Naive B cell (primary cell): ENCODE results near the gene GPR153. TPM values are rescaled to one million over a fixed set of nuclear protein-coding genes. Genes with fewer than 3 reads are reported as not detected.

Source experiments
- ATAC-seq, 2 donors: fragments of 150-1000 bp; cut with Tn5 transposase; 2 replicates each; pipeline ENCODE4 v1.10.0; 2021; ENCODE audit warnings: low read depth in 2 of 2, mild to moderate bottlenecking in 2 of 2, moderate library complexity in 2 of 2
- DNase-seq: peaks from one replicate; pipeline ENCODE4 v3.0.0; 2022
- H3K27ac Mint-ChIP-seq, 6 donors: one replicate each; pipeline ENCODE4 v1.8.0; 2020 to 2022; ENCODE audit warnings: mild to moderate bottlenecking in 6 of 6, mixed read lengths in 6 of 6, moderate library complexity in 5 of 6, inconsistent platforms in 2 of 6
- H3K27me3 Mint-ChIP-seq, 3 donors: one replicate each; pipeline ENCODE4 v1.8.0; 2021 to 2022; ENCODE audit warnings: mixed read lengths in 3 of 3, mild to moderate bottlenecking in 1 of 3
- H3K36me3 Mint-ChIP-seq, 2 donors: one replicate each; pipeline ENCODE4 v1.8.0; 2020 to 2022; ENCODE audit warnings: mixed read lengths in 2 of 2, inconsistent platforms in 1 of 2, mild to moderate bottlenecking in 1 of 2
- H3K4me1 Mint-ChIP-seq, 3 donors: one replicate each; pipeline ENCODE4 v1.8.0; 2020 to 2022; ENCODE audit warnings: mixed read lengths in 3 of 3, inconsistent platforms in 1 of 3, mild to moderate bottlenecking in 1 of 3, moderate library complexity in 1 of 3
- H3K4me3 Mint-ChIP-seq, 8 donors: one replicate each; pipeline ENCODE4 v1.8.0; 2020 to 2022; ENCODE audit warnings: mild to moderate bottlenecking in 8 of 8, mixed read lengths in 8 of 8, moderate library complexity in 8 of 8, inconsistent platforms in 2 of 8
- H3K9me3 Mint-ChIP-seq, 7 donors: one replicate each; pipeline ENCODE4 v1.8.0; 2020 to 2022; ENCODE audit warnings: mixed read lengths in 7 of 7, mild to moderate bottlenecking in 5 of 7, inconsistent platforms in 2 of 7, moderate library complexity in 1 of 7
- polyA plus RNA-seq, 6 donors: library from polyadenylated mRNA; unstranded; fragments of 300-500 nt; fragmentation: Illumina TruSeq; gene quantifications; one replicate each; pipeline ENCODE4 v1.2.3, GENCODE V29; 2021; ENCODE audit warnings: low read depth in 6 of 6

The GPR153 gene
- polyA plus RNA-seq, 6 donors from 2014 or later = not detected

DNA sequence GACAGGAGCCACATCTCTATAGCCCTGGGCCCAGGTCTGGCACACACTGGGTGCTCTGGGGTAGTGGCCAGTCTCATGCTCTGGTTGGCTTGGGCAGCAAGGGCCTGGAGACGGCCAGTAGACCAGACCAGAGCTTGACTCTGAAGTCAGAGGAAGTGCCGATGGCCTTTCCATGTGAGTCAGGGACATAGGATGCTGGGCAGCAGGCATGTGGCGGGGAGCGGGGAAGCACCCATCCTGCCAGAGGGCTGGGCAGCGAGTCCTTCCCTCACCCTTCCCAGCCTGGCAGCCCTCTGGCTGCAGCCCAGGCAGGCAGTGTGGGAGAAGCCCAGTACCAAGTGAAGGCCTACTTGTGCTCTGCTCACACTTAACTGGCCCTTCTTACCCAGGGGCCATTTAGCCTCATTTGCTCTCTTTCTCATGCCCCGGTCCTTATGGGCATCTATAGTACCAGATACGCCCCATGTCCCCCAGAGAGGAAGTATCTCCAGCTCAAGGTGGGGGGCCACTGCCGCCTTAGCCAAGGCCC lies 3.3 kb downstream of the GPR153 start:
- Mint-ChIP-seq H3K36me3 (no peaks in the 10 kb centered on the region), H3K4me1 (peaks cover 0 to 20% (median 7%) of the 10 kb centered on the region in 3 donors), H3K4me3 (no peak overlapping the region), H3K9me3 (no peaks in the 10 kb centered on the region), H3K27ac (peak overlapping the region in 1 of 6 donors; percentile 1), H3K27me3 (peaks cover 20 to 53% (median 33%) of the 10 kb centered on the region in 3 donors)
- ATAC-seq (no peak), DNase-seq (no peak)

GRCh38 chr1:6256645-6257044 lies 4.3 kb downstream of the GPR153 start:
- H3K4me1 Mint-ChIP-seq = peaks cover 0 to 13% (median 3%) of the 10 kb centered on the region in 3 donors
- no peaks in the 10 kb centered on the region for H3K9me3 Mint-ChIP-seq
- no peaks in the 10 kb centered on the region for H3K36me3 Mint-ChIP-seq
- no peak overlapping the region for H3K27ac Mint-ChIP-seq
- ATAC-seq (no peak), DNase-seq (no peak)
- peaks cover 25 to 53% (median 30%) of the 10 kb centered on the region in 3 donors for H3K27me3 Mint-ChIP-seq
- no peak overlapping the region for H3K4me3 Mint-ChIP-seq

- no peaks in the 10 kb centered on the region for H3K9me3 Mint-ChIP-seq
- no peak for ATAC-seq
- no peaks in the 10 kb centered on the region for H3K36me3 Mint-ChIP-seq
- no peak overlapping the region for H3K27ac Mint-ChIP-seq
- peaks cover 0 to 6% (median 3%) of the 10 kb centered on the region in 3 donors for H3K4me1 Mint-ChIP-seq
- DNase-seq = no peak
- H3K4me3 Mint-ChIP-seq = no peak overlapping the region
- H3K27me3 Mint-ChIP-seq = peaks cover 30 to 62% (median 42%) of the 10 kb centered on the region in 3 donors
These were observed 6.2 kb downstream of the GPR153 start for GRCh38 chr1:6254691-6255090.

DNA sequence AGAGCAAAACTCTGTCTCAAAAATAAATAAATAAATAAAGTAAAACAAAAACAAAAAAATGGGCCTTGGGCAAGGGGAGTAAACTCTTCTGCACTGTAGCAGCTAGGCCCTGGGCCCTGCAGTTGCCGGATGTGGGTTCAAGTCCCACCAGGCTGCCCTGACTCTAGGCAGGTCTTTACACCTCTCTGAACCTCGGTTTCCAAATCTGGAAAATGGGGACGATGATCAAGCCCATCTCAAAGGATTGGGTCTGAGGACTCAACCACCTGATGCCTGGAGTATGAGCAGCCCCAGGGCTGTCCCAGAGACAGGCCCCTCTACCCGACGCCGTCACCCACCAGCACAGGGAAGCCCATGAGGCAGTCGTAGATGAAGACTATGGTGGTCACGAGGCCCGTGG lies 7.5 kb downstream of the GPR153 start:
- no peak for DNase-seq
- no peaks in the 10 kb centered on the region for H3K9me3 Mint-ChIP-seq
- H3K36me3 Mint-ChIP-seq = no peaks in the 10 kb centered on the region
- H3K4me1 Mint-ChIP-seq = no peaks in the 10 kb centered on the region
- ATAC-seq = no peak
- no peak overlapping the region for H3K4me3 Mint-ChIP-seq
- H3K27ac Mint-ChIP-seq = no peak overlapping the region
- H3K27me3 Mint-ChIP-seq = peaks cover 21 to 57% (median 40%) of the 10 kb centered on the region in 3 donors

DNA sequence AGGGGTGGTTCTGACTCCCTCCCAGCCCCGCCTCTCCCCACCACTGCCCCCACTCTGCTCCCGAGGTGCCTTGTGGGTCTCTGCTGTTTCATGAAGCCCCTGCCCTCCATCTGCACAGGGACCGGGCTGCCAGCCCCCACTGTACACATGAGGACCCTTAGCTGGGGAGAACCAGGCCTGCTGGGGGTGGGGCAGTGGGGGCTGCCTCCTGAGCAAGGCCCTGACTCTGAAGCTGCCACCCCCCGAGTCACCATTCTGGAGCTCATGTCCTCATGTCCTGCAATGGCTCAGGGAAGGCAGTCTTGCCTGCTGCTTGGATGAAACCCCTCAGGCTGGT lies 8.6 kb downstream of the GPR153 start:
- DNase-seq (no peak), ATAC-seq (no peak)
- Mint-ChIP-seq H3K36me3 (no peaks in the 10 kb centered on the region), H3K4me1 (no peaks in the 10 kb centered on the region), H3K27ac (no peak overlapping the region), H3K4me3 (no peak overlapping the region), H3K27me3 (peaks cover 31 to 57% (median 43%) of the 10 kb centered on the region in 3 donors), H3K9me3 (no peaks in the 10 kb centered on the region)

DNA sequence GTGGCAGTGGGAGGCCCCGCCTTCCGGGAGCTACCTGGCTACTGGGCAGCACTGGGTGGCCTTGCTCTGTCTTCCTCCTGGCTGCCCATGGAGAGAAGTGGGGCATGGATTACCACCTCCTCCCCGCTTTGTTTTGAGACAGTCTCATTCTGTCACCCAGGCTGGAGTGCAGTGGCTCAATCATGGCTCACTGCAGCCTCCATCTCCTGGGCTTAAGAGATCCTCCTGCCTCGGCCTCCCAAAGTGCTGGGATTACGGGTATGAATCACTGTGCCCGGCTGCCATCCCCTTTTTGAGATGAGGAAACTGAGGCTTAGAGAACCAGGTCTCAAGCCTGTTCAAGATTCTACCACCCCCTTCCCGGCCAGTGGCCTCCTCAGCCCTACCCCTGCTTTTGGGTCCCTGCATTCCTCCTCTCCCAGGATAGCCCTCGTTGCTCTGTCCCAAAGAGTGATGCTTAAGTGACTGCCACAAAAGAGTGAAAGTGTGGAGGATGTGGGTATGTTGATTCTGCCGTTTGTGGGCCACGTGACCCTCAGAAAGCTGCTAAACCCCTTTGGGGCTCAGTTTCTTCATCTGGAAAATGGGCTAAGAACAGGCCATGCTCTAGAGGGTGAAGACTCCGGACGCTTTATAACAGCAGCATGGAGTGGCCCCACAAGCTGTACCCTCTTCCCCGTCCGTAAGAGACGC lies 9.1 kb downstream of the GPR153 start:
- Mint-ChIP-seq H3K27me3 (peaks cover 34 to 57% (median 43%) of the 10 kb centered on the region in 3 donors), H3K4me3 (peak overlapping the region in 1 of 8 donors; percentile 66), H3K36me3 (no peaks in the 10 kb centered on the region), H3K9me3 (no peaks in the 10 kb centered on the region), H3K4me1 (peaks cover 0 to 3% (median 2%) of the 10 kb centered on the region in 3 donors), H3K27ac (peak overlapping the region in 1 of 6 donors; percentile 28)
- DNase-seq = no peak
- no peak for ATAC-seq

- Mint-ChIP-seq H3K4me1 (peaks cover 0 to 8% (median 8%) of the 10 kb centered on the region in 3 donors), H3K4me3 (no peak overlapping the region), H3K36me3 (no peaks in the 10 kb centered on the region), H3K27ac (peak overlapping the region in 1 of 6 donors; percentile 53), H3K9me3 (peaks cover 0 to 2% (median 0%) of the 10 kb centered on the region in 7 donors), H3K27me3 (peaks cover 34 to 59% (median 47%) of the 10 kb centered on the region in 3 donors)
- no peak for ATAC-seq
- no peak for DNase-seq
These were observed 9.7 kb downstream of the GPR153 start for GRCh38 chr1:6251233-6251632.

GRCh38 chr1:6249739-6250689 lies 10.9 kb downstream of the GPR153 start:
- Mint-ChIP-seq H3K27me3 (peaks cover 34 to 61% (median 47%) of the 10 kb centered on the region in 3 donors), H3K4me3 (peak overlapping the region in 1 of 8 donors; percentile 59), H3K36me3 (no peaks in the 10 kb centered on the region), H3K4me1 (peaks cover 0 to 10% (median 9%) of the 10 kb centered on the region in 3 donors), H3K27ac (no peak overlapping the region), H3K9me3 (peaks cover 0 to 2% (median 0%) of the 10 kb centered on the region in 7 donors)
- DNase-seq = no peak
- ATAC-seq = no peak

- Mint-ChIP-seq H3K27me3 (peaks cover 32 to 70% (median 54%) of the 10 kb centered on the region in 3 donors), H3K4me3 (no peak overlapping the region), H3K9me3 (peaks cover 0 to 2% (median 0%) of the 10 kb centered on the region in 7 donors), H3K4me1 (peaks cover 4 to 13% (median 10%) of the 10 kb centered on the region in 3 donors), H3K36me3 (no peaks in the 10 kb centered on the region), H3K27ac (no peak overlapping the region)
- DNase-seq = no peak
- ATAC-seq = no peak
These were observed 11.8 kb downstream of the GPR153 start for GRCh38 chr1:6248932-6249738.

GRCh38 chr1:6248161-6248776 lies 12.6 kb downstream of the GPR153 start:
- ATAC-seq (no peak), DNase-seq (no peak)
- Mint-ChIP-seq H3K4me3 (peak overlapping the region in 2 of 8 donors; percentile 13 to 43), H3K27ac (peak overlapping the region in 1 of 6 donors; percentile 74), H3K4me1 (peaks cover 4 to 13% (median 10%) of the 10 kb centered on the region in 3 donors), H3K36me3 (no peaks in the 10 kb centered on the region), H3K9me3 (peaks cover 0 to 2% (median 0%) of the 10 kb centered on the region in 7 donors), H3K27me3 (peaks cover 31 to 78% (median 59%) of the 10 kb centered on the region in 3 donors)

GRCh38 chr1:6247651-6248050 lies 13.2 kb downstream of the GPR153 start:
- no peaks in the 10 kb centered on the region for H3K36me3 Mint-ChIP-seq
- no peak for ATAC-seq
- peaks cover 0 to 2% (median 0%) of the 10 kb centered on the region in 7 donors for H3K9me3 Mint-ChIP-seq
- peaks cover 31 to 79% (median 61%) of the 10 kb centered on the region in 3 donors for H3K27me3 Mint-ChIP-seq
- no peak for DNase-seq
- no peak overlapping the region for H3K27ac Mint-ChIP-seq
- no peak overlapping the region for H3K4me3 Mint-ChIP-seq
- peaks cover 4 to 13% (median 10%) of the 10 kb centered on the region in 3 donors for H3K4me1 Mint-ChIP-seq
